Lung (tissue), 12 donors: Measurements from ENCODE around the gene LMTK3. TPM values are rescaled to one million over a fixed set of nuclear protein-coding genes. Genes with fewer than 3 reads are reported as not detected.
A peak's percentile ranks its signal among the peaks of the same experiment; 100 is the strongest.
"Not testable (repeated sequence)": the region's sequence is repeated elsewhere in the genome, so short reads cannot be mapped to it uniquely, and the experiment has no call there.

Experiments used
- ATAC-seq: fragments of 200-7000 bp; cut with Tn5 transposase; one replicate; pipeline ENCODE4 v1.9.1; 2020; ENCODE audit warnings: moderate number of reproducible peaks; ENCODE audit not compliant: insufficient read depth, low FRiP score
- DNase-seq, 3 donors: peaks; one replicate each; pipeline ENCODE4 v3.0.0-alpha.2; 2013 to 2017
- H3K27ac ChIP-seq, 2 donors: one replicate each; pipeline ENCODE4 v1.5.1; 2013; ENCODE audit warnings: mild to moderate bottlenecking in 2 of 2, moderate library complexity in 2 of 2, control low read depth in 1 of 2, inconsistent platforms in 1 of 2, low read depth in 1 of 2, low read length in 1 of 2
- H3K27me3 ChIP-seq, 3 donors: one replicate each; pipeline ENCODE4 v1.5.1; 2013; ENCODE audit warnings: low read length in 2 of 3; ENCODE audit not compliant: control insufficient read depth in 3 of 3, insufficient read depth in 3 of 3
- H3K36me3 ChIP-seq, 4 donors: one replicate each; pipeline ENCODE4 v1.5.1; 2013; ENCODE audit warnings: low read length in 4 of 4, mild to moderate bottlenecking in 1 of 4, moderate library complexity in 1 of 4; ENCODE audit not compliant: control insufficient read depth in 4 of 4, insufficient read depth in 4 of 4
- H3K4me1 ChIP-seq, 5 donors: one replicate each; pipeline ENCODE4 v1.5.1; 2013; ENCODE audit warnings: low read length in 5 of 5, mild to moderate bottlenecking in 2 of 5, moderate library complexity in 1 of 5; ENCODE audit not compliant: control insufficient read depth in 5 of 5, insufficient read depth in 5 of 5
- H3K4me3 ChIP-seq: one replicate; pipeline ENCODE4 v1.5.1; 2013; ENCODE audit warnings: mild to moderate bottlenecking, control low read depth, moderate library complexity
- H3K9ac ChIP-seq, 2 donors: one replicate each; pipeline ENCODE4 v1.5.1; 2013; ENCODE audit warnings: low read length in 2 of 2, control low read depth in 1 of 2; ENCODE audit not compliant: insufficient read depth in 1 of 2
- H3K9me3 ChIP-seq, 4 donors: one replicate each; pipeline ENCODE4 v1.5.1; 2013; ENCODE audit warnings: low read length in 3 of 4, mild to moderate bottlenecking in 1 of 4, moderate library complexity in 1 of 4; ENCODE audit not compliant: control insufficient read depth in 4 of 4, insufficient read depth in 3 of 4
- whole genome bisulfite sequencing, 2 donors: extraction: QIAGEN DNeasy Blood & Tissue Kit; methylation state at CpG; one replicate each; pipeline ENCODE4 v1.1.7; 2013; 5-methylcytosine and 5-hydroxymethylcytosine counted together
- polyA plus RNA-seq, 2 donors: library from polyadenylated mRNA; stranded (reverse); fragments of 200-250 nt; gene quantifications; one replicate each; pipeline ENCODE4 v1.2.1, GENCODE V29; 2013
- total RNA-seq, 2 donors: library from RNA; depleted of rRNA in 1 of 2; stranded (reverse); fragments of >200 nt in 1 of 2; gene quantifications; one replicate each; pipeline ENCODE4 v1.2.1, GENCODE V29; 2014 to 2021
- TF ChIP-seq, protein P1 (sequence below): IDR thresholded peaks from 2 replicates; pipeline ENCODE4 v1.5.1; 2012; ENCODE audit warnings: mild to moderate bottlenecking; ENCODE audit errors: control extremely low read depth, extremely low read depth
- donor health status: control.
- donor health status: control.
- donor health status: Bipolar disorder and iron deficiency.
- donor health status: healthy.
- donor health status: DM: yes; HTN: yes; CAD: no.

Gene LMTK3
- total and polyA plus RNA-seq, 4 donors, result 1.9 to 10.7 (median 4.8) TPM

DNA sequence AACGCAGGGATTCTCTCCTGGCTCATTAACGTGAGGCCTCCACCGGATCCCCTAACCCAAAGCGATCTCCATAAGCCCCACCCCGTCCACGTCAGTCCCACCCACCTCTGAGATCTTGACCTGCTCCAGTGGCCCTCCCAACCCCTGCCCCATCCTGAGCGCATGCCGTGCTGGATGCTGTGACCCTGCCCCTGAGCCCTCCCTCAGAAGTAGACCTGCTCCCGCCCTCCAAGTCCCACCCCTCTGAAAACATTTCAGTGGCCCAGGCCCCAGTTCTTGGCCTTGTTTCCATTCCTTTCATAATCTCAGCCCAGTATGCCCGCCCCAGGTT, 19.9 kb downstream of the LMTK3 start:
- H3K9me3 ChIP-seq, result no peaks in the 10 kb centered on the region
- TF ChIP-seq, protein P1, sequence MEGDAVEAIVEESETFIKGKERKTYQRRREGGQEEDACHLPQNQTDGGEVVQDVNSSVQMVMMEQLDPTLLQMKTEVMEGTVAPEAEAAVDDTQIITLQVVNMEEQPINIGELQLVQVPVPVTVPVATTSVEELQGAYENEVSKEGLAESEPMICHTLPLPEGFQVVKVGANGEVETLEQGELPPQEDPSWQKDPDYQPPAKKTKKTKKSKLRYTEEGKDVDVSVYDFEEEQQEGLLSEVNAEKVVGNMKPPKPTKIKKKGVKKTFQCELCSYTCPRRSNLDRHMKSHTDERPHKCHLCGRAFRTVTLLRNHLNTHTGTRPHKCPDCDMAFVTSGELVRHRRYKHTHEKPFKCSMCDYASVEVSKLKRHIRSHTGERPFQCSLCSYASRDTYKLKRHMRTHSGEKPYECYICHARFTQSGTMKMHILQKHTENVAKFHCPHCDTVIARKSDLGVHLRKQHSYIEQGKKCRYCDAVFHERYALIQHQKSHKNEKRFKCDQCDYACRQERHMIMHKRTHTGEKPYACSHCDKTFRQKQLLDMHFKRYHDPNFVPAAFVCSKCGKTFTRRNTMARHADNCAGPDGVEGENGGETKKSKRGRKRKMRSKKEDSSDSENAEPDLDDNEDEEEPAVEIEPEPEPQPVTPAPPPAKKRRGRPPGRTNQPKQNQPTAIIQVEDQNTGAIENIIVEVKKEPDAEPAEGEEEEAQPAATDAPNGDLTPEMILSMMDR, result no peak
- DNase-seq, result no peak
- ATAC-seq, result no peak
- no peak overlapping the region for H3K9ac ChIP-seq
- H3K27ac ChIP-seq, result no peak overlapping the region
- H3K4me1 ChIP-seq, result peaks cover 0 to 8% (median 0%) of the 10 kb centered on the region in 5 donors
- H3K27me3 ChIP-seq, result peaks cover 0 to 29% (median 28%) of the 10 kb centered on the region in 3 donors
- no peaks in the 10 kb centered on the region for H3K36me3 ChIP-seq
- no peak overlapping the region for H3K4me3 ChIP-seq
- WGBS, 2 donors, result 28 to 31% methylated on average over 10 of the region's 10 CpGs

DNA sequence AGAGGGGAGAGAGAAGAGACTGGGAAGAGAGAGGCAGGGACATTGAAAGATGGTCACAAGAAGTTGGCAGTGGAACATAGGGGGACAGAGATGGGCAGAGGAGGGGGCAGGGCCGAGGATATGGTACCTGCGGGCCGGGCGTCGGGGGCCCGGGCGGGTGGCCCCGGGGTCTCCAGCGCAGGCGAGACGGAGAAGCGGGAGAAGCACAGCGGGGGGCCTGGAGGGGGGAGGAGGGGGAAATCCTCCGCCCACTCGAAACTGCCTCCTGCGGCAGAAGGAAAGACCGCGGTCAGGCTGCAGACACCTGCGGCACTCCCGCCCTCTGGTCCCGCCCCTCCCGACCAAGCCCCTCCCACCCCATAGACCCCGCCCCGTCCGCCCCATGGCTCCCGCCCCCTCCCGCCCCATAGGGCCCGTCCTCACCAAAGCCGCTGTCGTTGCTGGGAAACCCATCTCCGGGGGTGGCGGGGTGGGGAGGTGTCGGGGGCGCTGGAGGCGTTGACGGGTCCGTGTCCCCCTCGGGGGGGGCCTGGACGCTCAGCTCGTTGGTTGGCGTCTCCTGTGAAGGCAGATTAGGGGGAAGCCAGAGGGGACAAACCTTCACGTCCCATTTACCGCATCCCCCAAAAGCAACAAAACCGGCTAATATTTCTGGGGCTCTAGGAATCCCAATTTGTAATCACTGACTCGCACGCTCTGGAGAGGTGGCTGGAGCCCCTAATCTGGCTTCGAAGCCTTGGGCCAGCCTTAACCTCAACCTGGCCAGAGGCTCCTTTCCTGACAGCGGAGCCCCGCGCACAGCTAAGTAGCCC, 20.4 kb downstream of the LMTK3 start:
- H3K4me1 ChIP-seq, result peaks cover 0 to 8% (median 0%) of the 10 kb centered on the region in 5 donors
- H3K27me3 ChIP-seq, result peaks cover 0 to 29% (median 28%) of the 10 kb centered on the region in 3 donors
- 7 to 9% methylated on average over 41 to 48 of the region's 50 CpGs for WGBS, 2 donors
- H3K9me3 ChIP-seq, result no peaks in the 10 kb centered on the region
- H3K4me3 ChIP-seq, result no peak overlapping the region
- no peak overlapping the region for H3K9ac ChIP-seq
- TF ChIP-seq, protein P1, result no peak
- H3K36me3 ChIP-seq, result no peaks in the 10 kb centered on the region
- no peak for ATAC-seq
- no peak overlapping the region for H3K27ac ChIP-seq
- DNase-seq, result no peak

DNA sequence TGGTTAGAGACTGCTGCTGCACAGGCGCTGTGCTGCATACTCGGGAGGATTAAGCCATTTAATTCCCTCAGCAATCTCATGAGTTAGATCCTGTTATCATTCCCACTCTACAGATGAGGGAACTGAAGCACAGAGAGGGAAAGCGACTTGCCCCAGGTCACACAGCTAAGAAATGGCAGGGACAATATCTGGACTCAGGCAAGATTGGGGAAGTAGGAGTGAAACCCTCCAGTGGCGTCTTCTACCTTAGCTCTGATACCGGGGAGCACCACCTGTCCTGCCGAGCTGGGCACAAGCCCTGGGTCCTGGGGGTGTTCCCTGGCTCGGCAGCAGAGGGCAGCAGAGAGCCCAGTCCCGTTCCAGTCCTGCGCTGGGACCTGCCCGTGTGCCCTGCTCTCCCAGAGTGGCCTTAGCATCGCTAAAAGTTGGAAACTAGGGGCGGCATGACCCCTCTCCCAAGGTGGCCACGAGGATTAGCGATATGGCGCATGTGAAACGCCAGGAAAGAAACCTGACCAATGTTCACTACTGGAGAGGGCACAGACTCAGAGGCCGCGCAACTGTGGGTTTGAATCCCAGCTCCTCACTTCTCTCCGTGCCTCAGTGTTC, 21.9 kb downstream of the LMTK3 start:
- TF ChIP-seq, protein P1, result peak; percentile 85
- Histone ChIP-seq H3K4me1 (peaks cover 0 to 5% (median 0%) of the 10 kb centered on the region in 5 donors), H3K27ac (no peak overlapping the region), H3K9me3 (no peaks in the 10 kb centered on the region), H3K36me3 (no peaks in the 10 kb centered on the region), H3K9ac (no peak overlapping the region), H3K27me3 (peaks cover 0 to 28% (median 27%) of the 10 kb centered on the region in 3 donors), H3K4me3 (no peak overlapping the region)
- DNase-seq (peak; percentile 59 to 71 (median 61)), ATAC-seq (no peak)
- 23 to 24% methylated on average over 19 of the region's 19 CpGs for WGBS, 2 donors

DNA sequence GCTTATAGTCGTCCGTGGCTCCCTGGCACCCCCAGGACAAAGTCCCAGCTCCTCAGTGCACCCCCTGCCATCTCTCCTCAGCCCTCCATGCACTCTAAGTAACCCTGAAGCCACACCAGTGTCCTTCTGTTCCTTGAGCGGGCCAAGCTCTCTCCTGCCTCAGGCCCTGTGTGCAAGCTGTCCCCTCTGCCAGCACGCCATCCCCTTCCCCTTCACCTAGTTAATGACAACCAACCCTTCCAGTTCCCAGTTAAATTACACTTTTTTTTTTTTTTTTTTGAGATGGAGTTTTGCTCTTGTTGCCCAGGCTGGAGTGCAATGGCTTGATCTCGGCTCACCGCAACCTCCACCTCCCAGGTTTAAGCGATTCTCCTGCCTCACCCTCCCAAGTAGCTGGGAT, 23.2 kb downstream of the LMTK3 start:
- not testable (repeated sequence) for H3K9ac ChIP-seq, H3K4me3 ChIP-seq, ATAC-seq, H3K36me3 ChIP-seq, DNase-seq, H3K4me1 ChIP-seq, H3K9me3 ChIP-seq
- 87 to 94% methylated on average over 7 of the region's 7 CpGs for WGBS, 2 donors
- peaks cover 0 to 21% (median 20%) of the 10 kb centered on the region in 3 donors for H3K27me3 ChIP-seq
- H3K27ac ChIP-seq, result peak overlapping the region; percentile 2 to 94
